BLaER1 (cell line): ENCODE measurements around the gene PTPRN2.
"Not testable (repeated sequence)": the region's sequence is repeated elsewhere in the genome, so short reads cannot be mapped to it uniquely, and the experiment has no call there.

Experiments used
- H3K27ac ChIP-seq: shearing (Covaris generic); formaldehyde crosslinking; 2 replicates; pipeline ENCODE4 v1.8.1; 2022
- H3K27me3 ChIP-seq: shearing (Covaris generic); formaldehyde crosslinking; 2 replicates; pipeline ENCODE4 v1.8.1; 2022
- H3K36me3 ChIP-seq: shearing (Covaris generic); formaldehyde crosslinking; 2 replicates; pipeline ENCODE4 v1.8.1; 2022
- H3K4me1 ChIP-seq: shearing (Covaris generic); formaldehyde crosslinking; 2 replicates; pipeline ENCODE4 v1.8.1; 2022
- H3K4me2 ChIP-seq: shearing (Covaris generic); formaldehyde crosslinking; 2 replicates; pipeline ENCODE4 v1.8.1; 2022
- H3K4me3 ChIP-seq: shearing (Covaris generic); formaldehyde crosslinking; 2 replicates; pipeline ENCODE4 v1.8.1; 2022
- H3K9ac ChIP-seq: shearing (Covaris generic); formaldehyde crosslinking; 2 replicates; pipeline ENCODE4 v1.8.1; 2022
- H3K9me3 ChIP-seq: shearing (Covaris generic); formaldehyde crosslinking; 2 replicates; pipeline ENCODE4 v1.8.1; 2022
- H4K20me1 ChIP-seq: shearing (Covaris generic); formaldehyde crosslinking; 2 replicates; pipeline ENCODE4 v1.8.1; 2022
- Cebpa-rat ChIP-seq: shearing (Covaris generic); IDR thresholded peaks from 2 replicates; pipeline ENCODE4 v1.8.1; 2022

The PTPRN2 gene

DNA sequence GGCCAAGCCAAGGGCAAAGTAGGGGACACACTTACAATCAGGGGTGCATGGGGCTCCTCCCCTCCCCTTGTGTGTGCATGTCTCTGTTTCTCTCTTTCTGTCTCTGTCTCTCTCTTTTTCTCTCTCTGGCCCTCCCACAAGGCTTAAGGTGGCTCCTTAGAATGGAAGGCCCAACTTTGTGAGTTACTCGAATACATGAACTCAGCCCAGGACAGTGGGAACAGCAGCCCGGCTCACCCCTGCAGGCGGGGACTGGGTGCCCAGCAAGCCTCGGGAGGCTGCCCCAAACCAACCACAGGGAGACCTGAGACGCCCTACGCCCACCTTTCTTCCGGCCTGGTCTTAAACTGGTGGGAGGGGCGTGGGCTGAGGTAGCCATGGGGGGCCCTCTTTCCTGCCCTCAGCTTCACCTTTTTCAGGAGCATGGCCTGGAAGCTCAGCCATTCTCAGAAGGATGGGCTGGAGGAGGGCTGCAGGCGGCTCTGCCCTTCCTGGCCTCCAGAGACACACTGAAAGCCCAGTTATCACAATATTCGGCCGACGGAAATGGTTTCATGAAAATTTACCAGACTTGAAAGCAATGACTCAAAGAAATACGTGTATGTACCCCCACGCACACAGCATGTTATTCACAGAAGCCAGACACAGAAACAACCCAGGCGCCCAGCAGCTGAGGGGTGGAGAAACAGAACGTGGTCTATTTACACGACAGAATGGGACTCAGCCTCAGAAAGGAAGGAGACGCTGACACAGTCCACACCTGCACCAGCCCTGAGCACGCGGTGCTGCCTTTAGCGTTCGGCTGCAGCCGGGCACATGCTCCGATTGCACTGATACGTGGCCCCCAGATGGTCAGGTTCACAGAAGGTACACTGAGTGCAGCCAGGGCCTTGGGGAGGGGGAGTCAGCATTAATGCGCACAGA is 229.5 kb downstream of the PTPRN2 start:
- no peaks in the 10 kb centered on the region for H3K9me3 ChIP-seq
- H3K27ac ChIP-seq = no peak overlapping the region
- no peak overlapping the region for H3K9ac ChIP-seq
- H4K20me1 ChIP-seq = peaks cover 25% of the 10 kb centered on the region; the same call in 1 of the 2 replicates
- H3K4me3 ChIP-seq = no peak overlapping the region
- no peaks in the 10 kb centered on the region for H3K4me1 ChIP-seq
- no peak overlapping the region for H3K4me2 ChIP-seq
- H3K27me3 ChIP-seq = no peaks in the 10 kb centered on the region
- no peaks in the 10 kb centered on the region for H3K36me3 ChIP-seq
- TF ChIP-seq Cebpa-rat = no peak

DNA sequence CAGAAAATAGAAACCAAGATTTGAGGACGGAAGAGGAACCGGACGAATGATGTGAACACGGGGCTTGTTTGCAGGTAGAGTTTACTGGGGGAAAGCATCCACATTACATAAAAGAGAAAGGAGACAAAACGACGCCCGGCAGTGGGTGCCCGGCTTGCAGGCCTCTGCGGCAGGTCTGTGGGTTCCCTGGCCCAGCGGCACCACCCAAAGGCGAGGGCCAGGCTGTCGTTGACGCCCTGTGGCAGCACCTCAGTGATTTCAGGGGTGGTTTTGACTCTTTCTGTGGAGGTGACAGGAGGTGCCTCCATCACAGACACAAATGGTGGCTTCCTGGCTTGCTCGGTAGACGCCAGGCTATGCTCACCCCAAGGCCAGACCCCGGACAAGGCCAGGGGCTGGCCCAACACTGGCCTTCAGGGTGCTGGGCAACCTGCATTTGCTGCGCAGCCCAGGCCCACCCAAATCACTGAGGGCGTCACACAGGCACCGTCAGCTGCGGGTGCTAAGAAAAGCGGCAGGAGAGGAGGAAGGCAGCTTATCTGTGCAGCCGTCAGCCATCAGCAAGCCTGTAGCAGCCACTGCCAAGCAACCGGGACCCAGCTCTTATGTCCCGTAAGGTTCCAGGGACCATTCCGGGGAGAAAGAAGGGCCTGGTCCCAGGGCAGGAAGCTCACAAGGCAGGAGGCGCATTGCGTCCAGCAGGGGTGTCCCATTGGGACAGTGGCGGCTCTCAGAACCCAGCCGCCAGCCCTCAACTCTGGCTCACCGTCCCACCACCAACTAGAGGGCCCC is 230.3 kb downstream of the PTPRN2 start:
- no peak overlapping the region for H3K27ac ChIP-seq
- H3K9me3 ChIP-seq = no peaks in the 10 kb centered on the region
- no peaks in the 10 kb centered on the region for H3K27me3 ChIP-seq

DNA sequence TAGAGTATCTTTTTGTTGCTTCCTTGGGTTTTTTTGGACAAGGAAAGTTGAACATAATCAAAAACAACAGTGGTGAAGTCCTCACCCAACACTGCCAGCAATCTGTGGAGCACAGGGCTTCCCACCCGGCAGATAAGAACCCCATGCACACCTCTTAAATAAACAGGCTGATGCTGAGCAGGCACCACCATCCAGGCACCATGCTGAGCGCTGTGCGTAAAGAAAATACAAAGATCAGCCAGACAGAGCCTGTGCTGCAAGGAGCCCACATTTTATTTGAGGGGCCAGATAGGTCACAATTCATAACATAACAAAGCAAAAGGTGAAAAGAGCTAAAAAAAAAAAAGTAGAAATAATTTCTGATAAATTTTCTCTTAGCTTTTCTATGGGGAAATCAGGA is 231.2 kb downstream of the PTPRN2 start:
- Histone ChIP-seq H3K27me3 (no peaks in the 10 kb centered on the region), H3K4me3 (no peak overlapping the region), H3K27ac (no peak overlapping the region), H3K4me2 (no peak overlapping the region), H3K4me1 (no peaks in the 10 kb centered on the region), H3K9ac (no peak overlapping the region), H4K20me1 (peaks cover 11% of the 10 kb centered on the region; the same call in 1 of the 2 replicates), H3K36me3 (no peaks in the 10 kb centered on the region), H3K9me3 (no peaks in the 10 kb centered on the region)
- TF ChIP-seq Cebpa-rat = no peak

More for the DNA sequence above, 230.3 kb downstream of the PTPRN2 start:
- Histone ChIP-seq H3K4me2 (no peak overlapping the region), H3K9ac (no peak overlapping the region), H3K36me3 (no peaks in the 10 kb centered on the region), H4K20me1 (peaks cover 19% of the 10 kb centered on the region; the same call in 1 of the 2 replicates), H3K4me1 (no peaks in the 10 kb centered on the region), H3K4me3 (no peak overlapping the region)
- no peak for TF ChIP-seq Cebpa-rat

DNA sequence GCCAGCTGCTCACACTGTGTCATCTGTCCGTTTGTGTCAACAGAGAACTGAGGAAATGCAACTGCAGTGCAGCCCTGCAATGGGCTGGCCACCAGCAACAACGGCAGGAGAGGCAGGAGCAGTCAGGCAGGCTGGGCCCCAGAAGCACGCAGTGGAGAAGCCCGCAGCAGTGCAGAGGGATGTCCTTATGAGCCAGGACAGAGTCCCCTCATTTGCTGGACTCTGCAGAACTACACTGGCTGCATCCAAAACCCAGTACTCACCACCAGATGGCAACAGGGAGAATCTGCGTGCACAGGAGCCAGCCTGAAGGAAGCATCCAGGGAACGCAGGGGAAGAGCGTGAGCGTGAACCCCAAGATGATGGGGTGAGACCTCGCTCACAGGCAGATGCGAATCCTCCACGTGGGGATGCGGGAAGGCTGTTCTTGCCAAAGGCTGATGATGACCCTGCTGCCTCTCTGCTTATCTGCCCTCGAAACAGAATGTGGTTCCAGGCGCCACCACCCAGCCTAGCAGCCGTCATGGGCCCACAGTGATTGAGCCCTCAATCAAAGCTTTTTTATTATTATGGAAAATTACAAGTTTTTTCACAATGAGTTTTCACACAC is 232.1 kb downstream of the PTPRN2 start:
- no peak overlapping the region for H3K4me2 ChIP-seq

DNA sequence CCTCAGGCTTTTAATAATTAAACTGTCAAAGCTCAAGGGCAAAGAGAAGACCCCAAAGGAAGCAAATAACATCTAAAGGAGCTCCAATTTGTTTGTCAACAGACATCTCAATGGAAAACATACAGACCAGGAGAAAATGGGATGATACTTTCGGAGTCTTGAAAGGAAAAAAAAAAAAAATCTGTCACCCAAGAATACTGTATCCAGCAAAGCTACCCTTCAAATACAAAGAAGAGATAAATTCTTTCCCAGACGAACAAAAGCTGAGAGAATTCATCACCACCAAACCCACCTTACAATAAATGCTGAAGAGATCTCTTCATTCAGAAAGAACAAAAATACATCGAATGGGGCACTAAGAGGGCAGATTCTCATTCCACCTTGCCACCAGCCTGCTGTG is 232.8 kb downstream of the PTPRN2 start:
- Histone ChIP-seq H3K4me1 (peaks cover 8% of the 10 kb centered on the region; the same call in 1 of the 2 replicates), H3K9me3 (no peaks in the 10 kb centered on the region), H3K4me3 (no peak overlapping the region), H3K4me2 (no peak overlapping the region), H4K20me1 (0 out of 2 replicates have a peak, but pooled peaks cover 9% of the 10 kb centered on the region), H3K36me3 (no peaks in the 10 kb centered on the region), H3K27ac (no peak overlapping the region), H3K27me3 (no peaks in the 10 kb centered on the region), H3K9ac (no peak overlapping the region)
- TF ChIP-seq Cebpa-rat = no peak

More for the DNA sequence above, 232.1 kb downstream of the PTPRN2 start:
- Histone ChIP-seq H3K36me3 (no peaks in the 10 kb centered on the region), H3K4me1 (peaks cover 4% of the 10 kb centered on the region; the same call in 1 of the 2 replicates), H3K4me3 (no peak overlapping the region), H3K27ac (no peak overlapping the region), H3K9me3 (no peaks in the 10 kb centered on the region), H3K9ac (no peak overlapping the region), H3K27me3 (no peaks in the 10 kb centered on the region), H4K20me1 (0 out of 2 replicates have a peak, but pooled peaks cover 9% of the 10 kb centered on the region)
- TF ChIP-seq Cebpa-rat = no peak

DNA sequence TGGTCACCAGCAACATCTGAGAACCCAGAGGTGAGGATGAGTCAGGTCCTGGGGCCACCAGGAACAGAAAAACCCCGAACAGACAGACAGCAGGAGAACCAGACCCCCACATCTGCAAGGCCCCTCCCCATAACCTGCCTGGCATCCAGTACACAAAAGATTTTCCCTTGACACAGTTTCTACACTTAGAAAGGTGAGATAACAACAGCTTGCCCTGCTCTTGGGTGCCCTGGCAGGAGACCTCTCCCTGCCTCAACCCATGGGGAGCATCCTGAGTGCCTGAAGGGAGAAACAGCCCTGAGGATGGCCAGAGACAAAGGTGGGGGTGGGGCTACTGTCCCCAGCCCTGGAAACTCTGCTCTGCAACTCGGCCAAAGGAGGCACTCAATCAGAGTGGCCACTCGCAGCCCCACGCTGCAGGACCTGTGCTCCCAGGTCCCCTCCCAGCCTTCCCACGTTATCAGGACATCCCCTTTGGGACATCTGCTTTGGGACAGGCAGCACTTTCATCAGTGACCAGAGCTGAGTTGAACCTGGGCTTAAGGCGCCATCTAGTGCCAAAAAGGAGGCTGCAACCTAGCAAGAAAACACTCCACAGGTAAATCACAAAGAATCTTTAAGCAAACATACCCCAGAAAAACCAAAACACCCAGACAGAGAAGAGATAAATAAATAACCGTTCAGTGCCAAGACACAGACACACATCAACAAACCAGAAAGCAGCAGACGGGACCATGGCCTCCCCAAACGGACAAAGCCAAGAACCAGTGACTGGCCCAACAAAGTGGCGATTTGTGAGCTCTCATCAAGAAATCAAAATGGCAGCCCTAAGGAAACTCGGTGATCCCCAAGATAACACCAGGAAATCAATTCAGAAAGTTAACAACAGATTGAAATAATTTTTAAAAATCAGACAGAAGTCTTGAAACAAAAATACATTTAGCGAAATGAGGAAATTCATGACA is 233.7 kb downstream of the PTPRN2 start:
- Histone ChIP-seq H3K4me3 (no peak overlapping the region), H3K9ac (no peak overlapping the region), H3K4me1 (peaks cover 8% of the 10 kb centered on the region; the same call in 1 of the 2 replicates), H3K27ac (no peak overlapping the region), H3K27me3 (no peaks in the 10 kb centered on the region), H3K9me3 (no peaks in the 10 kb centered on the region), H3K36me3 (no peaks in the 10 kb centered on the region), H3K4me2 (no peak overlapping the region), H4K20me1 (0 out of 2 replicates have a peak, but pooled peaks cover 9% of the 10 kb centered on the region)
- no peak for TF ChIP-seq Cebpa-rat

DNA sequence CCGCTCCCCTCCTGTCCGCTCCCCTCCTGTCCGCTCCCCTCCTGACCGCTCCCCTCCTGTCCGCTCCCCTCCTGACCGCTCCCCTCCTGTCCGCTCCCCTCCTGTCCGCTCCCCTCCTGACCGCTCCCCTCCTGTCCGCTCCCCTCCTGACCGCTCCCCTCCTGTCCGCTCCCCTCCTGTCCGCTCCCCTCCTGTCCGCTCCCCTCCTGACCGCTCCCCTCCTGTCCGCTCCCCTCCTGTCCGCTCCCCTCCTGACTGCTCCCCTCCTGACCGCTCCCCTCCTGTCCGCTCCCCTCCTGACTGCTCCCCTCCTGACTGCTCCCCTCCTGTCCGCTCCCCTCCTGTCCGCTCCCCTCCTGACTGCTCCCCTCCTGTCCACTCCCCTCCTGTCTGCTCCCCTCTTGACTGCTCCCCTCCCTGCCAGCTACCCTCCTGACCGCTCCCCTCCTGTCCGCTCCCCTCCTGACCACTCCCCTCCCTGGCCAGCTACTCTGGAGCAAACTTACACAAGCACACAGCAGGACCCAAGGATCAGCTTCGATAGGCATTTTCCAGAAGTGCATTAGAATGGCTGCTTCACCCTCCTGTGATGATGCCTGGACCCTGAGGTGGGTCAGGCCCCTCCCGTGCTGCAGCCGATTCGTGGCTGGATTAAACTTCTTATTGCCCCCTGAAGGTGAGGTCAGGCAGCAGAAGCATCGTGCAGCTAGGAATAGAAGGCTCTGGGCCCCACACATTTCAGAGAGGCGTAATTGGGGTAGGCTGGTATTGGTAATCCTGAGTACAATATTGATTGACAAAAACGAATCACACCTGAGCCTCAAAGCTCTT is 235.5 kb downstream of the PTPRN2 start:
- not testable (repeated sequence) for H4K20me1 ChIP-seq, H3K9ac ChIP-seq, H3K4me3 ChIP-seq, H3K36me3 ChIP-seq, H3K4me1 ChIP-seq, H3K4me2 ChIP-seq, H3K27ac ChIP-seq, H3K9me3 ChIP-seq, H3K27me3 ChIP-seq

DNA sequence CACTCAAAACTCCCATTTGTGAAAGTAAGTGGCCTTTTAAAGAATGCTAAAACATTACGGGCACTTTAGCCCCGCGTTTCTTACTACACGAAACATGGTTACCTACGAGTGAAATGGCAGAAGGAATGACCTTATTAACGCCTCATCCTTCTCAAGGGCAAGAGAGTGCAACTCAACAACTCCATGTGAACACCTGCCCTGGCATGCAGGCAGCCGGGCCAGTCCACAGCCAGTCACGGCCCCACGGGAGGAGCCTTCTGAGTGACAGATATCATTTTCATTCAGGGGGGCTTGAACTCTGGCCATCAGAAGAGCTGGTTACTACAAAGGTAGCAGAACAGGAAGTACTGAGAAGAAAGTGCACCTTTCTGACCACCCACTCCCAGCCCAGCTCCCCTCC is 236.1 kb downstream of the PTPRN2 start:
- Histone ChIP-seq H3K27ac (no peak overlapping the region), H3K27me3 (no peaks in the 10 kb centered on the region), H3K9me3 (no peaks in the 10 kb centered on the region), H3K4me2 (no peak overlapping the region), H4K20me1 (0 out of 2 replicates have a peak, but pooled peaks cover 9% of the 10 kb centered on the region), H3K9ac (no peak overlapping the region), H3K4me3 (no peak overlapping the region), H3K4me1 (peaks cover 13% of the 10 kb centered on the region; the same call in 1 of the 2 replicates), H3K36me3 (no peaks in the 10 kb centered on the region)
- no peak for TF ChIP-seq Cebpa-rat
